ENCODE results near the gene TXNDC8. TPM values are rescaled to one million over a fixed set of nuclear protein-coding genes. Genes with fewer than 3 reads are reported as not detected.

The TXNDC8 gene
- total and polyA plus RNA-seq, 2 experiments from 2014 or later: not detected

DNA sequence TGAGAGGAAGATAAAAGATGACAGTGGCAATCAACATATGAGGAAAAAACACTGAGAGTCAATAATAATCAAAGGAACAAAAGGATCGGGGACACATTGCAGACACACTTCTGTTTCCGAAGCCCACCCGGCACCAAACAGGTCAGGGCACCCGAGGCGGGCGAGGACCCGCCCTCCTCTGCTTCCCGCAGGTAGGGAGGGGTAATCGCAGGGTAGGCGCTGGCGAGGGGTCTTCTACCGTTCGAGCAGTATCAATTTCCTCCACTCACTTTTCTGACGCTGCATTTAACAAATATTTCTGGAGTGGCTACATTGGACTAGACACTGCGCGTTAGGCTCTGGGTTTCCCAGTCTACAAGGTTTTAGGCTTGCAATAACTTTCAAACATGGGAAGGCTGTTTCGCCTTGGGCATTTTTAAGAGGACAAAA lies 82.6 kb downstream of the TXNDC8 start:
- peaks cover 4% of the 10 kb centered on the region; the same call in 1 of the 2 replicates for H3K36me3 ChIP-seq (ENCODE audit: insufficient read depth)
- no peaks in the 10 kb centered on the region for H3K27me3 ChIP-seq (ENCODE audit: insufficient read depth)
- DNase-seq (ENCODE audit: low spot score) (peak; percentile 54), ATAC-seq (peak; percentile 29)
- H3K4me3 ChIP-seq: peak overlapping the region; percentile 91
- H3K79me2 ChIP-seq (replicated peaks; ENCODE audit: insufficient read depth): peaks cover 68% of the 10 kb centered on the region
- Mint-ChIP-seq H3K9me3 (peaks cover 2% of the 10 kb centered on the region; the same call in 1 of the 3 replicates), H3K27me3 (ENCODE audit: insufficient read depth, low read depth, poor library complexity) (peaks cover 19% of the 10 kb centered on the region), H3K27ac (0 out of 2 replicates have a peak overlapping the region, but pooled peaks have one; percentile 67), H3K4me1 (peaks cover 44% of the 10 kb centered on the region), H3K4me3 (peak overlapping the region; percentile 98), H3K36me3 (ENCODE audit: low read depth) (peaks cover 9% of the 10 kb centered on the region)
- H3K9me2 ChIP-seq (ENCODE audit: insufficient read depth): no peaks in the 10 kb centered on the region
- TF ChIP-seq POLR2AphosphoS5 (IDR thresholded peaks at IDR 0.05; ENCODE audit: low read depth) (no peak), EZH2phosphoT487 (IDR thresholded peaks at IDR 0.05; ENCODE audit: unreplicated experiment) (no peak)
- H3F3A ChIP-seq (replicated peaks; ENCODE audit: low read depth): peaks cover 9% of the 10 kb centered on the region; the same call in 1 of the 2 replicates
- H2AFZ ChIP-seq: no peak overlapping the region
- peaks cover 23% of the 10 kb centered on the region for H4K20me1 ChIP-seq (replicated peaks; ENCODE audit: insufficient read depth)
- peaks cover 27% of the 10 kb centered on the region for H3K4me1 ChIP-seq (ENCODE audit: insufficient read depth)
- no peak overlapping the region for H3K27ac ChIP-seq (ENCODE audit: low read depth)
- peak overlapping the region; percentile 85 for H3K4me2 ChIP-seq

DNA sequence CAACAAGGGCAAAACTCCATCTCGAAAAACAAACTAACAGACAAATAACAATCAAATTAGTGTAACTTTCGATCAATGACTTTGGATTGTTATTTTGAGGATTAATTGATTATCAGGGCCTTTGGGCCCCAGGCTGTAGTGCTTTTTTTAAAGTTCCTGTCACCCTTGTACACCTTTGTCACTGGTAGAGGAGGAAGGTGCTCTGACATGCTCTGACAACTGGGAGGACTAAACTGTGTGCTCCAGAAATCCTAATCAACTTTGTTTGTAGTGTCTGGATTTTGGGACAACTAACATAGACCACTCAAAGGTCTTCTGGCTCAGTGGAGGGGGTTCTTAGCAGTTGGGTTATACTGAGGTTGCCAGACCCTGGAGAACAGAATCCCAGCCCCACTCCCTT lies 83.2 kb downstream of the TXNDC8 start:
- no peak overlapping the region for H2AFZ ChIP-seq
- peaks cover 2% of the 10 kb centered on the region; the same call in 1 of the 3 replicates for H3K9me3 Mint-ChIP-seq
- peaks cover 27% of the 10 kb centered on the region for H3K4me1 ChIP-seq (ENCODE audit: insufficient read depth)
- peaks cover 6% of the 10 kb centered on the region for H3K36me3 ChIP-seq (ENCODE audit: insufficient read depth)
- TF ChIP-seq, protein P1, sequence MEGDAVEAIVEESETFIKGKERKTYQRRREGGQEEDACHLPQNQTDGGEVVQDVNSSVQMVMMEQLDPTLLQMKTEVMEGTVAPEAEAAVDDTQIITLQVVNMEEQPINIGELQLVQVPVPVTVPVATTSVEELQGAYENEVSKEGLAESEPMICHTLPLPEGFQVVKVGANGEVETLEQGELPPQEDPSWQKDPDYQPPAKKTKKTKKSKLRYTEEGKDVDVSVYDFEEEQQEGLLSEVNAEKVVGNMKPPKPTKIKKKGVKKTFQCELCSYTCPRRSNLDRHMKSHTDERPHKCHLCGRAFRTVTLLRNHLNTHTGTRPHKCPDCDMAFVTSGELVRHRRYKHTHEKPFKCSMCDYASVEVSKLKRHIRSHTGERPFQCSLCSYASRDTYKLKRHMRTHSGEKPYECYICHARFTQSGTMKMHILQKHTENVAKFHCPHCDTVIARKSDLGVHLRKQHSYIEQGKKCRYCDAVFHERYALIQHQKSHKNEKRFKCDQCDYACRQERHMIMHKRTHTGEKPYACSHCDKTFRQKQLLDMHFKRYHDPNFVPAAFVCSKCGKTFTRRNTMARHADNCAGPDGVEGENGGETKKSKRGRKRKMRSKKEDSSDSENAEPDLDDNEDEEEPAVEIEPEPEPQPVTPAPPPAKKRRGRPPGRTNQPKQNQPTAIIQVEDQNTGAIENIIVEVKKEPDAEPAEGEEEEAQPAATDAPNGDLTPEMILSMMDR (conservative IDR thresholded peaks at IDR 0.05; ENCODE audit: low read depth in 2 of 2): no peak
- peaks cover 9% of the 10 kb centered on the region; the same call in 1 of the 2 replicates for H3F3A ChIP-seq (replicated peaks; ENCODE audit: low read depth)
- H3K27me3 ChIP-seq (ENCODE audit: insufficient read depth): no peaks in the 10 kb centered on the region
- DNase-seq (ENCODE audit: low spot score): no peak
- no peak for ATAC-seq
- no peak overlapping the region for H3K27ac Mint-ChIP-seq
- H3K36me3 Mint-ChIP-seq (ENCODE audit: low read depth): peaks cover 15% of the 10 kb centered on the region
- peak overlapping the region; percentile 98 for H3K4me3 Mint-ChIP-seq
- H3K4me1 Mint-ChIP-seq: peaks cover 44% of the 10 kb centered on the region
- peaks cover 74% of the 10 kb centered on the region for H3K79me2 ChIP-seq (replicated peaks; ENCODE audit: insufficient read depth)
- H3K27ac ChIP-seq (ENCODE audit: low read depth): no peak overlapping the region
- H3K27me3 Mint-ChIP-seq (ENCODE audit: insufficient read depth, low read depth, poor library complexity): peaks cover 19% of the 10 kb centered on the region
- peak overlapping the region; percentile 91 for H3K4me3 ChIP-seq
- H4K20me1 ChIP-seq (replicated peaks; ENCODE audit: insufficient read depth): peaks cover 26% of the 10 kb centered on the region
- H3K4me2 ChIP-seq: peak overlapping the region; percentile 85
- no peaks in the 10 kb centered on the region for H3K9me2 ChIP-seq (ENCODE audit: insufficient read depth)

Small RNA genes within 50 kb of the gene (small RNA-seq; reads per million reads assigned to genes)
- not detected for gene RNU6-1039P (ENCODE audit: low replicate concordance)

Other genes starting within 250 kb of the TXNDC8 start
- not detected in 2 replicates for gene C9orf152, start 129.7 kb downstream of the TXNDC8 start, total RNA-seq (2014; rRNA removed; shearing (Covaris generic))
- not detected in 2 replicates for gene C9orf152, start 129.7 kb downstream of the TXNDC8 start, polyA plus RNA-seq (2016; fragmentation: Nextera tagmentation; extraction: Ambion mirVana)
- gene TXN, start 81.4 kb downstream of the TXNDC8 start, total RNA-seq (2014; rRNA removed; shearing (Covaris generic)): 173 and 177 TPM in 2 replicates
- gene TXN, start 81.4 kb downstream of the TXNDC8 start, polyA plus RNA-seq (2016; fragmentation: Nextera tagmentation; extraction: Ambion mirVana): 1,031 and 1,034 TPM in 2 replicates
- 0.50 and 0.63 TPM in 2 replicates for gene SVEP1, start 241.9 kb upstream of the TXNDC8 start, total RNA-seq (2014; rRNA removed; shearing (Covaris generic))
- 0.17 and 0.18 TPM in 2 replicates for gene SVEP1, start 241.9 kb upstream of the TXNDC8 start, polyA plus RNA-seq (2016; fragmentation: Nextera tagmentation; extraction: Ambion mirVana)